HCT116 (cell line): ENCODE results near the gene BPIFA1.

Experiments used
- EGR1 ChIP-seq: IDR thresholded peaks from 2 replicates; pipeline ENCODE4 v1.6.1; 2012; ENCODE audit warnings: low read depth
- POLR2A ChIP-seq: IDR thresholded peaks from 2 replicates; pipeline ENCODE4 v1.7.0; 2011; ENCODE audit warnings: borderline replicate concordance; ENCODE audit not compliant: insufficient read depth, insufficient read length; ENCODE audit errors: extremely low read depth
- TF ChIP-seq, protein P1 (sequence below), 3 experiments: fragments of 200-600 bp in 1 of 3; sonication (generic) in 1 of 3; IDR thresholded peaks in 2 of 3; conservative IDR thresholded peaks in 1 of 3; 2 replicates each; pipeline ENCODE4 v1.5.1; 2012 to 2017; ENCODE audit warnings: low read depth in 2 of 3, low read length in 2 of 3, antibody characterized with exemption in 1 of 3, borderline replicate concordance in 1 of 3, control low read depth in 1 of 3, mild to moderate bottlenecking in 1 of 3, mixed read lengths in 1 of 3, mixed run types in 1 of 3, moderate library complexity in 1 of 3; ENCODE audit not compliant: insufficient read depth in 1 of 3

DNA sequence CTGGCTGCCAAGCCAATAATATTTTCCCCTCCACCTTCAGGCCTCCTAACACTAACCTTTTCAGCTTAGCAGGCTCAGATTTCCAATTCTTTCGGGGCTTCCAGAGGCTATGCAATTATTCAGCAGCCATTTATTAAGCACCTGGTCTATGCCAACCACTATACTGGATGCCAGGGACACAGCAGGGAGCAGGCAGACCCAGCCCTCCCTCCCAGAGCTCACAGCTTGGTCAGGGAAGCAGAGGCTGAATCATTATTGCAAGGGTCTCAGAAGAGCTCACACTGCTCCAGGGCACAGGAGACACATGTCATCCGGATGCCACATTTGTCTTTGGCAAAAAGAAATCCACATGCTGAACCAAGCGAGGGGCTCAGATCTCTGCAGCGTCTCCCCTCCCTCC lies 48.5 kb downstream of the BPIFA1 start:
- TF ChIP-seq, protein P1, sequence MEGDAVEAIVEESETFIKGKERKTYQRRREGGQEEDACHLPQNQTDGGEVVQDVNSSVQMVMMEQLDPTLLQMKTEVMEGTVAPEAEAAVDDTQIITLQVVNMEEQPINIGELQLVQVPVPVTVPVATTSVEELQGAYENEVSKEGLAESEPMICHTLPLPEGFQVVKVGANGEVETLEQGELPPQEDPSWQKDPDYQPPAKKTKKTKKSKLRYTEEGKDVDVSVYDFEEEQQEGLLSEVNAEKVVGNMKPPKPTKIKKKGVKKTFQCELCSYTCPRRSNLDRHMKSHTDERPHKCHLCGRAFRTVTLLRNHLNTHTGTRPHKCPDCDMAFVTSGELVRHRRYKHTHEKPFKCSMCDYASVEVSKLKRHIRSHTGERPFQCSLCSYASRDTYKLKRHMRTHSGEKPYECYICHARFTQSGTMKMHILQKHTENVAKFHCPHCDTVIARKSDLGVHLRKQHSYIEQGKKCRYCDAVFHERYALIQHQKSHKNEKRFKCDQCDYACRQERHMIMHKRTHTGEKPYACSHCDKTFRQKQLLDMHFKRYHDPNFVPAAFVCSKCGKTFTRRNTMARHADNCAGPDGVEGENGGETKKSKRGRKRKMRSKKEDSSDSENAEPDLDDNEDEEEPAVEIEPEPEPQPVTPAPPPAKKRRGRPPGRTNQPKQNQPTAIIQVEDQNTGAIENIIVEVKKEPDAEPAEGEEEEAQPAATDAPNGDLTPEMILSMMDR (IDR thresholded peaks at IDR 0.05 in 2 of 3, conservative IDR thresholded peaks at IDR 0.05 in 1 of 3; ENCODE audit: borderline replicate concordance in 1 of 3, insufficient read depth in 1 of 3, low read depth in 2 of 3, low read length in 2 of 3), result no peak
- TF ChIP-seq EGR1, result no peak
- no peak for TF ChIP-seq POLR2A
